GM18858 (cell line): Measurements from ENCODE around the gene WBP11.

Experiments used
- ATAC-seq: cut with Tn5 transposase; IDR thresholded peaks from one replicate; pipeline ENCODE4 v1.9.1; 2021; ENCODE audit not compliant: unreplicated experiment

The WBP11 gene

DNA sequence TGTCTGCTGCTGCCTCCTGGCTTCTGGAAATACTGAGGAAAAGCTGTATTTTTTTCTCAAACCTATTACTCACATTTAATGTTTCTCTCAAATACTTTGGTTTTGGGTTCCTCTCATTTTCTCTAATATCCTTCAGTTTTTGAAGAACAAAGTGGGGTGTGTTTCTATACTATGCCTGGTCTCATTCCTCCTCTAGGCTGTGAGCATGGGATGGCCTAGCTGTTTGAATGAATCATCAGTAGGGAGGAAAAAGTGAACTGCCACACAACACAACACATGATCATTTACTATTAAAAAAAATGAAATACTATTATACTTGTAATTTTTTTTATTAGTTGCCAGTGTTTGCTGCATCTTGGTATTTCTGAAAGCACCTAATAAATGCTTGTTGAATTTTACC, 22.0 kb upstream of the WBP11 start:
- ATAC-seq = no peak

DNA sequence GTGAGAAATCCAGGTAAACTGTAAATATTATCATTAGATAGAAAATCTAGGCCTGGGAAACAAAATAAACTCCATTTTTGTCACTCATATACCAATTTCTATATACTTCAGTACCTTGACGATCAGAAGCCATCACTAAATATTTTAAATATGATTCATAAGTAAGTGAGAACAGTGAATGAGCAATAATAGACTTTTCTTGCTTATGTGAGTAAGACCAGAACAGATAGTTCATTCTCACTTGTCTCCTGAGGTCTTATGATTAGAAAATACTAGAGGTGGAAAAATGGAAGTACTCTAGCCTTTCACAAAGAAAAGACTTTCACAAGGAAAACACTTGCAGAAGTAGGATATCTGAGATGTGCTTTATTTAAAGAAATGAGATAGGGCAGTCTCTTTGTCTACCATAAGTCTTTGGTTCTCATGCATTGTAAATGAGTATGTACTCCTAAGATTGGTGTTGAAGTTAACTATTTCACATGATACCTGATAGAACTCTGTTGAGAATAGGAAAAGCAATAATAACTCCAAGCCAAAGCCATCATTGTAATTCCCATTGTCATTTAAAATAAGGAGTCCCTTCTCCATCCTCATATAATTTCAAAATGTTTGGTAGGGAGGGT, 20.8 kb upstream of the WBP11 start:
- ATAC-seq = peak; percentile 40

DNA sequence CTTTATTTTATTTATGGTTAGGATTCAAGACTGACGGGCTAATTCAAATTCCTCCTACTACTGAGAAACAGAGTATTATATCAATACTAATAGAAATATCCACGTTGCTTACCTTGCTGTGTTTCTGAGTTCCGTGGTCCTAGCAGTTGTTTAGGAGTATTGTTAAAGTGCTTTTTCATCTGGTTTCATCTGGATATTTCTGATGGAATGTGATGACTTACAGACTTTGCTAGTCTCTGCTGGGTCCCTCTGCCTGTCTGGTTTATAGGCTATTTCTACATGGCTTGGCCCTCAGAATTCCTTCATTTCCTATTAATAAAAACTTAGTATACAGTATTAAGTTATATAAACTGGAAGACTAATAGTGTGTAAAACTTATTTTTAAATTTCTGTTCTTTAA, 10.7 kb upstream of the WBP11 start, which contains the start of gene SMCO3:
SMCO3 (minus strand) TSS at position 169 of the 400 bp plus-strand sequence. CDS start 7,502 bp downstream, outside the sequence.
- no peak for ATAC-seq

GRCh38 chr12:14811486-14811885, 8.2 kb upstream of the WBP11 start:
- no peak for ATAC-seq

GRCh38 chr12:14810953-14811483, 7.7 kb upstream of the WBP11 start:
- no peak for ATAC-seq

DNA sequence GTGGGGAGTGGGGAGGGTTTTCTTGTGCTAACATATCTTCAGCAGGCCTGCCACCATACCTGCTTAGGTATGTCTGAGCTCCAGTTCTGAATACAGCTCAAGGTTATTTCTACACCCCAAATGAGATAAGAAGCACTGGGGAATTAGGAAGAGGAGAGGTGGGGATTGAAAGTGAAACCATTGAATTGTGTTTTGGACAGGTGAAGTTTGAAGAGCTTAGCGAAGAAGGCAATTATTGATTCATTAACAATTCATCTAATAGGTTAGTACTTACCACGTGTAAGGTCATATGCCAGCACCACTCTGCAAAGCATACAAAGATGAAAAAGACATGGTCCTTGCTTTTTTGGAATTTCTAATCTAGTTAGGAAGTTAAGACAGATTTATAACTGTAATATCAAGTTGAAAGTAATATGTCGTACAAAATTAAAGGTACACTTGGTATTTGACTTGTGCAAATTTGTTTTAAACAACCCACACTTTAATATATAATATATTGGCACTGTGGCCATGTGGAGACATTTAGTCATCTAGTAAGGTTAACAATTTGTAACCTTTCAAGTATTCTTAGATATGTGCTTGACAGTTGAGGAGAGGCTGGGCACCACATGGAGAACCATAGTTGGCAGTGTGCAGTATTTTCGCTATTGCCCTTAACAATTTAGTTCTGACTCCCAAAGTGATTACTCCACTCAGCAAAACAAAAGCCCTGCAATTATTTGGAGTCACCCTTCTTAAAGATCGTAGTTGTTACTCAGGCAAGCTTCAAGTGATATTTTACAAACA, 7.1 kb upstream of the WBP11 start:
- no peak for ATAC-seq

DNA sequence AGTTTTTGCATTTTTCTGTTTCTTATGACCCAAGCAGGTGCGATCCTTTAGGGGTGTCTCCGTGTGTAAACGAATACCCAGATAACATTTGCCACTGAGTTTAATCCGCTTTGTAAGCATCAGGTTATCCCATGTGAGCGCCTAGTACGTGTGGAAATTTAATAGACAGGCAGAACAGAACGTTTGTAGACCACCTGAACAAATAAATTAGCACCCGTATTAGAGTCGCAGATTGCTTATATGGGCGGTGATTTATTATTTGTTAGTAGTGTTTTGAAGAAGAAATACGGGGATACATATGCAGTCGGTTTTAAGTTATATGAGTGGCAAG, 517 bp upstream of the WBP11 start:
- ATAC-seq = peak; percentile 7

DNA sequence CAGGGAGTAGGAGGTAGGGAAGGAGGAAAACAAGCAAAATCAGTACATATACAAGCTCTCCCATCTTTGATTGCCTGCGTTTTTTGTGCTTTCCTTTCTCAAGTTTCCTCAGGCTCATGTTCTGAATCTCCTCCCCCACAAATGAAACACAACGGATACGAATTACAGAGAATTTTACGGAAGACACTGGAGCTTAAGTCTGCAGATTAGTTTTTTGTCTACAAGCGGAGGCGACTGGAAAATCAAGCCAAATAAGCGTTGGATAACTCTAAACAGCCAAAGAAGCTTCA, 612 bp downstream of the WBP11 start:
- ATAC-seq = no peak

DNA sequence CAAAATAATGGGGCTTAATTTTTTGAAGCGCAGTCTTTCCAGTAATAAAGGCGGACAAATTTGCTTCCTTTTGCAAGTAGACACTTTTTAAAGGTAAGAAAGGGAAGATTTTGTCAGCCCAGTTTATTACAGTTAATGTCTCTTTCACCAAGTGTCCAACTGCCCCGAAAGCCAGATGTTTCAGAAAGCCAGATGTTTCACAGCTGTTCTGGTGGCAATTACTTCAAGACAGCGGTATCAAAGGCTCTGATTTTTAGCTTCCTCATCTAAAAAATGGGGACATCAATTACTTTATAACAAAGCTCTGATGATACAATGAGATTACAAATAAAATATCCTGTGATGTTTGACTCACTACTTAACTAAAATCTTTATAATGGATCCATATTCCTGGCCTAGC, 1.0 kb downstream of the WBP11 start:
- no peak for ATAC-seq

DNA sequence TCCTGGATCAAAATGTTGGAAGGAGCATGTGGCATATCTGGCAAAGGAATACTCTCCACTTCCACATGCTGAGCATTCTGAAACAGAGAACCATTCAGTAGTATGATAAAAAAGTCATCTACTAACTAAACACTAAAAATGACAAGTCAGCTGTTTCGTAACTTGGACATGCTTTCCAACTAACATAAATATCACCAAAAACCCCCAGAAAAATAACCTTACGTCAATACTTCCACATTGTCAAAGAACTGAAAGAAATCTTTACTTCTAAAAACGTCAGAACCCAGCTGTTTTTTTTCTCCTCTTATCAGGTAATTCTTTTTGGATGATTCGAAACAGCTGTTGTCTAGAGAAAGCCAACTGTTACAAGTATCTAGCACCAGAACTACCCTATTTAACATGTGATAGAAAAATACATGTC, 8.2 kb downstream of the WBP11 start:
- ATAC-seq = no peak

DNA sequence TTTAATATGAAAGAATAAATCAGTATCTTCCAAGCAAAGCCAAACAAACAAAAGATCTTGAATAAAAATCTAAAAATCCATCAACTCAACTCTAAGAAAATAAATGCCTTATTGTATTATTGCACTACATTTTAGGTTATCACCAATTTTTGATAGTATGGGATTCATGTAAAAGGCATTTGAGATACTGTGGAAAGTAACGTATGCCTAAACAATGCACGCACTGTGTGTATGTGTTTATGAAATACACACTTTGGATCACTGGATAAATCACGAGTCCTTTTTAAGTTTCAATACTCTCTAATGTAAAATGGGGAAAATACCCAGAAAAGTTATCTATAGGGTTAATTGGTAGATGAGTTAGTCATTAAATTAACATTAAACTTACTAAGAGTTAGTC, 17.7 kb downstream of the WBP11 start:
- ATAC-seq = no peak

DNA sequence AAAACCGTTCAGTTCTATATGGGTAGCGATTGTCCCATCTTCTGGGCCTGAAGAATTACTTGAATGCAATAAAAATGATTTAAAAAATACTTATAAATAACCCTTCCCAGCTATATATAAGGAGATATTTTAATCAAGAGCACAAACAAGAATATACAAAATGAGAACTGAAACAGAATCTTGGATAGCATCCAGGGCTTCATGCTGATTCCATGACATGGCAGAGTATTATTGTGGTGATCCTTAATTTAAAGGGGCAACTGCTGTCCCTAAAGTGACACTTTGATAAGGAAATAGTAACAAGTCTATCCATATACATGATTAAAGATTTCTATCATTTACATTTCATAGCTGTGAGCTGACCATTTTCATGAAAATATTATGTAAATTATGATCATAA, 18.8 kb downstream of the WBP11 start:
- ATAC-seq = no peak

DNA sequence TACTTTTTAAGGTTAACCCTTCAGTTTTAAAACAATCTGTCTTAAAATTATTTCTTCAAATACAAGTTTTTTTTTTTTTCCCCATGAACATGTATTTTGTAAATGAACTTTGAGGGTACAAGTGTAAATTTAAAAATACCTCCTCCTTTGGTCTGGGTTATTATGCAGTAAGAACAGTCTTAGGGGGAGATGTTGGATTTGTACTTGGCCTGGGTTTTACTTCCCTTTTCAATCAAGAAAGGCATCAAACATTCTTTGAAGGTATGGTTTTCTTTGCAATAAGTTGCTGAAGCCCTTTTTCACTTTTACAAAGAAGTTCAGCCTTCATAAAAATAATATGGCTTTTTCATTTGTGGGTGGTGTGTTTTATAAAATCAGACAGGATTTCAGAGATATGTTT, 20.5 kb downstream of the WBP11 start:
- ATAC-seq = no peak

DNA sequence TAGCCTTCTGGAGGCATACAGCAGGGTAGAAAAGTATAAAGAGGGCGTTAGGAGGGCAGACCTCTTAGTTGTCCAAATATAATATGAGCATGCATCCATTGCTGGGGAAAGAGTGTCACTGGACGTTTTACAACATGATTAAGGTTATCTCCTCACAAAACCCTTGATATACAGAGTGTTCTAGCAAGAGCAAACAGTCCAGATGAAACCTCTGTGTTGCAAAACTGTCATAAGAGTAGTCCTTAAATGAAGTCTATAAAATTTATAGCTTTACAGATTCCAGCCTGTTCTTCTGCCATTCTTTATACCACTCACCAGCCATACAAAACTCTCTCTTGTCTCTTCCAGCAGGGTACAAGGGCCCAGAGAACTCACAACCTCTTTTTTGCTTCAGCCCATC, 21.7 kb downstream of the WBP11 start:
- ATAC-seq = no peak

GRCh38 chr12:14780859-14781258, 22.4 kb downstream of the WBP11 start:
- no peak for ATAC-seq

- no peak for ATAC-seq
Observed at GRCh38 chr12:14779834-14780233, 23.4 kb downstream of the WBP11 start.

DNA sequence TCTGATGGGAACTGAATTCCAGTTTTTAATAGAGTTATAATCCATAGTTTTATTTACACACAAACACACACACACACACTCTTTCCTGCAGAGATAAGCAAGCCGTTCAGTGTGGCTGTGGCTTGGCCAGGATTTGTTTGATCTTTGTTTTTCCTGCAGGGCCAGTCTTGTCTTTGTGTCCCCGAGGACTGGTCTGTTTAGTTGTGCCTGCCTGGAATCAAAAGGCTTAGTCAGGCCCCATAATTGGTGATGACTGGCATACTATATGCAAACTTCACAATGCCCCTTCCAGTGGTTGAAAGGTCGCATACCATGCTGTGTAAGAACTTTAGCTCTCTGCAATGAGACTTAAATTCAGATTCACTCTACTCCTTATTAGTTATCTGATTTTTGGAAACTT, 26.0 kb downstream of the WBP11 start:
- ATAC-seq = no peak

DNA sequence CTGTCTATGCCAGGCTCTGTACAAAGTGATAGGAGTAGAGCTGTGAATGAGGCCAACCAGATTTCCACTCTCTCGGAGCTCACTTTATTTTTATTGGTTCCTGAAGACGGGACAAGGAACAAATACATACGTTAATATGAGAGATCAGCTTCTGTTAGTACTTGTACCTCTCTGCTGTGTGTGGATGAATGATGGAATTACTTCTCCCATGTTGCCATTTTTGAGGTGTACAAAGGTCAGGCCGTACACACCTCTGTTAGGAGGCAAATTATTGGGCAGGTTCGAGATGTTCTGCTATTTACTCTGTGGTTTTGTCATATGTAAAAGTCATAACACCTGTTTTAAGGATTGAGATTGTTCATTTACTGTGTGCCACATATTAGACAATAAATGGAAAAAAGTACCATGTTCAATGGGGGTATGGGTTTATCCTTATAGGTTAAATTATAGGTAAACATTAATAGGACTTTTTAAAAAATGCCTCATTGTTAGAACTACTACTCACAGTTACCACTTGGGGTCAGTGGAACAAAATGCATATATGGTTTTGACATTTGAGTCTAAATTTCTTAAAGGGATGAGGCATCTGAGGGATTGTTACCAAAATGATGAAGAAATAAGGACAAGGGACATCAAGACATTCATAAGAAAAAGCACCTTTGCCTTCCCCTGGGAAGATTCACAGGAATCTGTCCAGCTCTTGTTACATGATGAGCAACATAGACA, 26.9 kb downstream of the WBP11 start:
- no peak for ATAC-seq

DNA sequence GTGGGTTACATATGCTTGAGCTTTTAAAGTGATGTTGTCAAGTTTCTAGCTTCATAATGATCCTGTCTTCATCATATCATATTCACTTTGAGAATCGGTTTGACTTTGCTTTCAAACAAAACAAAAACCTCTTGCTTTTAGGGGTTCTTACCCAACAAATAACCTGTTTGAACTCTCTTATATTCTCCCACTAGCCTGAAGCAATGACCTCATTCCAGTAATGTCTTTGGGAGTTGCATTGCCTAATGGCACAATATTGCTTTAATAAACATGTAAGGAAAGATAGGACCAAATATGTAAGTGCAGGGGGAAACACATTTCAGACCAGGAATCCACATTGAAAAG, 27.7 kb downstream of the WBP11 start:
- ATAC-seq = no peak

GRCh38 chr12:14774906-14775635, 28.2 kb downstream of the WBP11 start:
- ATAC-seq = no peak

- peak; percentile 49 for ATAC-seq
Observed at GRCh38 chr12:14774074-14774905, 29.0 kb downstream of the WBP11 start.
